SJCRH30 (cell line): Measurements from ENCODE around the gene CHERP. TPM values are rescaled to one million over a fixed set of nuclear protein-coding genes. Genes with fewer than 3 reads are reported as not detected.

Source experiments
- DNase-seq, 2 experiments: peaks; one replicate each; pipeline ENCODE4 v3.0.0-alpha.2; 2015 to 2020
- H3K27ac ChIP-seq: fragments of 250-450 bp; sonication (Bioruptor Pico); 2 replicates; pipeline ENCODE4 v1.5.1; 2020; ENCODE audit warnings: mild to moderate bottlenecking, moderate library complexity
- H3K27me3 ChIP-seq: fragments of 250-450 bp; sonication (Bioruptor Pico); 2 replicates; pipeline ENCODE4 v1.5.1; 2020; ENCODE audit warnings: mild to moderate bottlenecking, moderate library complexity
- H3K36me3 ChIP-seq: fragments of 250-450 bp; sonication (Bioruptor Pico); 2 replicates; pipeline ENCODE4 v1.5.1; 2020; ENCODE audit warnings: mild to moderate bottlenecking, moderate library complexity
- H3K4me1 ChIP-seq: fragments of 250-450 bp; sonication (Bioruptor Pico); 2 replicates; pipeline ENCODE4 v1.5.1; 2020; ENCODE audit warnings: mild to moderate bottlenecking, moderate library complexity
- H3K4me3 ChIP-seq: fragments of 250-450 bp; sonication (Bioruptor Pico); 2 replicates; pipeline ENCODE4 v1.5.1; 2020; ENCODE audit warnings: mild to moderate bottlenecking, moderate library complexity
- H3K9me3 ChIP-seq: fragments of 250-450 bp; sonication (Bioruptor Pico); replicated peaks from 2 replicates; pipeline ENCODE4 v1.5.1; 2020; ENCODE audit warnings: mild to moderate bottlenecking, moderate library complexity
- total RNA-seq: library from RNA; depleted of rRNA; stranded (reverse); fragments of >200 nt; shearing (Covaris generic); gene quantifications from 2 replicates; pipeline ENCODE4 v1.2.3, GENCODE V29; 2014

CHERP gene
- total RNA-seq, 1 experiment from 2014 or later, result 21.1 TPM

- no peak for DNase-seq
- Histone ChIP-seq H3K4me1 (no peaks in the 10 kb centered on the region), H3K27me3 (no peaks in the 10 kb centered on the region), H3K9me3 (no peaks in the 10 kb centered on the region), H3K36me3 (peaks cover 77% of the 10 kb centered on the region), H3K4me3 (no peak overlapping the region), H3K27ac (no peak overlapping the region)
Observed at GRCh38 chr19:16537111-16537510, 5.1 kb downstream of the CHERP start.

- Histone ChIP-seq H3K4me1 (no peaks in the 10 kb centered on the region), H3K36me3 (peaks cover 86% of the 10 kb centered on the region), H3K4me3 (no peak overlapping the region), H3K27me3 (no peaks in the 10 kb centered on the region), H3K27ac (no peak overlapping the region), H3K9me3 (no peaks in the 10 kb centered on the region)
- no peak for DNase-seq
Observed at GRCh38 chr19:16536130-16536529, 6.1 kb downstream of the CHERP start.

- peaks cover 88% of the 10 kb centered on the region for H3K36me3 ChIP-seq
- no peak for DNase-seq
- H3K27me3 ChIP-seq, result no peaks in the 10 kb centered on the region
- no peaks in the 10 kb centered on the region for H3K4me1 ChIP-seq
- H3K27ac ChIP-seq, result no peak overlapping the region
- H3K4me3 ChIP-seq, result no peak overlapping the region
- H3K9me3 ChIP-seq, result no peaks in the 10 kb centered on the region
Observed at GRCh38 chr19:16535381-16535780, 6.9 kb downstream of the CHERP start.

GRCh38 chr19:16532440-16533234, 9.6 kb downstream of the CHERP start:
- no peaks in the 10 kb centered on the region for H3K4me1 ChIP-seq
- DNase-seq, result no peak
- peaks cover 93% of the 10 kb centered on the region for H3K36me3 ChIP-seq
- no peak overlapping the region for H3K27ac ChIP-seq
- no peak overlapping the region for H3K4me3 ChIP-seq
- no peaks in the 10 kb centered on the region for H3K27me3 ChIP-seq
- no peaks in the 10 kb centered on the region for H3K9me3 ChIP-seq

GRCh38 chr19:16531380-16531669, 10.9 kb downstream of the CHERP start:
- no peaks in the 10 kb centered on the region for H3K9me3 ChIP-seq
- no peak overlapping the region for H3K27ac ChIP-seq
- H3K36me3 ChIP-seq, result peaks cover 93% of the 10 kb centered on the region
- H3K27me3 ChIP-seq, result no peaks in the 10 kb centered on the region
- DNase-seq, result no peak
- no peak overlapping the region for H3K4me3 ChIP-seq
- H3K4me1 ChIP-seq, result no peaks in the 10 kb centered on the region

GRCh38 chr19:16530540-16531379, 11.5 kb downstream of the CHERP start:
- Histone ChIP-seq H3K27me3 (no peaks in the 10 kb centered on the region), H3K4me1 (no peaks in the 10 kb centered on the region), H3K4me3 (no peak overlapping the region), H3K27ac (no peak overlapping the region), H3K36me3 (peaks cover 94% of the 10 kb centered on the region), H3K9me3 (no peaks in the 10 kb centered on the region)
- no peak for DNase-seq

- Histone ChIP-seq H3K36me3 (peaks cover 96% of the 10 kb centered on the region), H3K9me3 (no peaks in the 10 kb centered on the region)
Observed at GRCh38 chr19:16529466-16530144, 12.6 kb downstream of the CHERP start.

GRCh38 chr19:16527971-16528521, 14.2 kb downstream of the CHERP start:
- Histone ChIP-seq H3K9me3 (no peaks in the 10 kb centered on the region), H3K27me3 (no peaks in the 10 kb centered on the region), H3K4me1 (no peaks in the 10 kb centered on the region), H3K4me3 (no peak overlapping the region), H3K36me3 (peaks cover 98% of the 10 kb centered on the region), H3K27ac (no peak overlapping the region)
- DNase-seq, result peak in 1 of 2 experiments; percentile 46

More at GRCh38 chr19:16529466-16530144, 12.6 kb downstream of the CHERP start:
- Histone ChIP-seq H3K27ac (no peak overlapping the region), H3K4me1 (no peaks in the 10 kb centered on the region), H3K4me3 (no peak overlapping the region), H3K27me3 (no peaks in the 10 kb centered on the region)
- DNase-seq, result no peak

- Histone ChIP-seq H3K36me3 (peaks cover 100% of the 10 kb centered on the region), H3K9me3 (no peaks in the 10 kb centered on the region), H3K27me3 (no peaks in the 10 kb centered on the region), H3K4me1 (no peaks in the 10 kb centered on the region), H3K27ac (no peak overlapping the region), H3K4me3 (no peak overlapping the region)
- no peak for DNase-seq
Observed at GRCh38 chr19:16527334-16527935, 14.8 kb downstream of the CHERP start.

GRCh38 chr19:16525751-16526481, 16.3 kb downstream of the CHERP start:
- no peaks in the 10 kb centered on the region for H3K27me3 ChIP-seq
- H3K9me3 ChIP-seq, result no peaks in the 10 kb centered on the region
- peaks cover 97% of the 10 kb centered on the region for H3K36me3 ChIP-seq
- H3K4me1 ChIP-seq, result no peaks in the 10 kb centered on the region
- no peak overlapping the region for H3K4me3 ChIP-seq
- DNase-seq, result no peak
- H3K27ac ChIP-seq, result no peak overlapping the region

- Histone ChIP-seq H3K4me3 (no peak overlapping the region), H3K4me1 (no peaks in the 10 kb centered on the region), H3K9me3 (no peaks in the 10 kb centered on the region), H3K36me3 (peaks cover 97% of the 10 kb centered on the region), H3K27ac (no peak overlapping the region), H3K27me3 (no peaks in the 10 kb centered on the region)
- no peak for DNase-seq
Observed at GRCh38 chr19:16524991-16525734, 17.1 kb downstream of the CHERP start.

GRCh38 chr19:16522559-16523377, 19.5 kb downstream of the CHERP start:
- Histone ChIP-seq H3K9me3 (no peaks in the 10 kb centered on the region), H3K4me1 (no peaks in the 10 kb centered on the region), H3K27me3 (no peaks in the 10 kb centered on the region), H3K36me3 (peaks cover 97% of the 10 kb centered on the region), H3K27ac (no peak overlapping the region), H3K4me3 (no peak overlapping the region)
- no peak for DNase-seq
